Measurements from ENCODE around the gene NKX2-1.

Gene NKX2-1

DNA sequence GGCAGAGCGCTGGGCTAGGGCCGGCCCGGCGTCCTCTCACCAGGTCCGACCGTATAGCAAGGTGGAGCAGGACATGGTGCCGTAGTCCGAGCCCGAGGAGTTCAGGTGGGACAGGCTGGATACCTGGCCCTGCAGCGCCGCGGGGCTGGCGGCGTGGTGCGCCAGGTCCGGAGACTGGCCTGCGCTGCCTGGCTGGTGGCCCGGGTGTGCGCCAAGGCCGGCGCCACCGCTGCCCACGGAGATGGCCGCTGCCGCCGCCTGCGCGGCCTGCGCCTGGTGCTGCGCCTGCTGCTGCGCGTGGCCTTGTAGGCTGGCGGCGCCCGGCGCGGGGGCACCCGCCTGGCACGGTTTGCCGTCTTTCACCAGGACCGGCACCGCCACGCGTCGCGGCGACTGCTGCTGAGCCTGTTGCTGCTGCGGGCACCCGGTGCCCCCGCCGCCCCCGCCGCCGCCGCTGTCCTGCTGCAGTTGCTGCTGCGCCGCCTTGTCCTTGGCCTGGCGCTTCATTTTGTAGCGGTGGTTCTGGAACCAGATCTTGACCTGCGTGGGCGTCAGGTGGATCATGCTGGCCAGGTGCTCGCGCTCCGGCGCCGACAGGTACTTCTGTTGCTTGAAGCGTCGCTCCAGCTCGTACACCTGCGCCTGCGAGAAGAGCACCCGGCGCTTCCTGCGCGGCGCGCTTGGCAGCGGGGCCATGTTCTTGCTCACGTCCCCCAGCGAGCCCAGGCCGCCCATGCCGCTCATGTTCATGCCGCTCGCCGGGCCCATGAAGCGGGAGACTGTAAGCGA lies 2.6 kb downstream of the NKX2-1 start:
- H3K36me3 ChIP-seq (ENCODE audit: control insufficient read depth in 2 of 2, insufficient read depth in 2 of 2, low read length in 2 of 2) = no peaks in the 10 kb centered on the region
- H3K9me3 ChIP-seq (ENCODE audit: control insufficient read depth in 2 of 2, low read length in 2 of 2) = no peaks in the 10 kb centered on the region
- no peak overlapping the region for H3K27ac ChIP-seq (ENCODE audit: low read depth in 2 of 2, low read length in 2 of 2)
- H3K4me1 ChIP-seq (ENCODE audit: control insufficient read depth in 2 of 2, insufficient read depth in 2 of 2, low read length in 2 of 2) = peaks cover 2 to 7% of the 10 kb centered on the region in 2 donors
- H3K4me3 ChIP-seq (ENCODE audit: low read length in 2 of 2) = no peak overlapping the region
- H3K27me3 ChIP-seq (ENCODE audit: control insufficient read depth in 2 of 2, insufficient read depth in 2 of 2, low read length in 2 of 2) = peaks cover 59 to 79% of the 10 kb centered on the region in 2 donors
- no peak overlapping the region for H3K9ac ChIP-seq (ENCODE audit: low read depth in 1 of 2, low read length in 2 of 2)

DNA sequence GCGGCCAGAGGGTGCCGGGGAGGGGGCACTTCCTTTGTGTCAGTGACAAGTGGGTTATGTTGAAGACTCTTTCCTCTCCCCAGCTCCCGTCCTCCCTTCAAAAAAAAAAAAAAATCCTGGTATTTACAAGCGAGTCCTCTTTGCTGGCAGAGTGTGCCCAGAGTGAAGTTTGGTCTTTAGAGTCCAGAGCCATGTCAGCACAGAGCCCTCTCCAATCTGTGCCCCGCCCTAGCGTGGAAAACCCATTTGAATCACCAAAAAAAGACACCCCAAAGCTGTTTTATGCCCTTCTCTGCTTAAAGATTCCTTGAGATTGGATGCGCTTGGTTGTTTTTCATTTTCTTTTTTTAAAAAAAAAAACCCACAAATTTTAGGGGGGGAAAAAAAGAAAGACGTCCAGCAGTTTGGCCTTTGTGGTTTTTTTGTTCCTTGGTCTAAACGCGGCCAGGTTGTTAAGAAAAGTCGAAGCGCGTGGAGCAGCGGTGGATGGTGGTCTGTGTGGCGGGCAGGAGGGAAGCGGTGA lies 3.3 kb downstream of the NKX2-1 start:
- peaks cover 2 to 7% of the 10 kb centered on the region in 2 donors for H3K4me1 ChIP-seq (ENCODE audit: control insufficient read depth in 2 of 2, insufficient read depth in 2 of 2, low read length in 2 of 2)
- no peaks in the 10 kb centered on the region for H3K9me3 ChIP-seq (ENCODE audit: control insufficient read depth in 2 of 2, low read length in 2 of 2)
- no peak overlapping the region for H3K4me3 ChIP-seq (ENCODE audit: low read length in 2 of 2)
- no peak overlapping the region for H3K27ac ChIP-seq (ENCODE audit: low read depth in 2 of 2, low read length in 2 of 2)
- peaks cover 59 to 79% of the 10 kb centered on the region in 2 donors for H3K27me3 ChIP-seq (ENCODE audit: control insufficient read depth in 2 of 2, insufficient read depth in 2 of 2, low read length in 2 of 2)
- no peak overlapping the region for H3K9ac ChIP-seq (ENCODE audit: low read depth in 1 of 2, low read length in 2 of 2)
- no peaks in the 10 kb centered on the region for H3K36me3 ChIP-seq (ENCODE audit: control insufficient read depth in 2 of 2, insufficient read depth in 2 of 2, low read length in 2 of 2)

DNA sequence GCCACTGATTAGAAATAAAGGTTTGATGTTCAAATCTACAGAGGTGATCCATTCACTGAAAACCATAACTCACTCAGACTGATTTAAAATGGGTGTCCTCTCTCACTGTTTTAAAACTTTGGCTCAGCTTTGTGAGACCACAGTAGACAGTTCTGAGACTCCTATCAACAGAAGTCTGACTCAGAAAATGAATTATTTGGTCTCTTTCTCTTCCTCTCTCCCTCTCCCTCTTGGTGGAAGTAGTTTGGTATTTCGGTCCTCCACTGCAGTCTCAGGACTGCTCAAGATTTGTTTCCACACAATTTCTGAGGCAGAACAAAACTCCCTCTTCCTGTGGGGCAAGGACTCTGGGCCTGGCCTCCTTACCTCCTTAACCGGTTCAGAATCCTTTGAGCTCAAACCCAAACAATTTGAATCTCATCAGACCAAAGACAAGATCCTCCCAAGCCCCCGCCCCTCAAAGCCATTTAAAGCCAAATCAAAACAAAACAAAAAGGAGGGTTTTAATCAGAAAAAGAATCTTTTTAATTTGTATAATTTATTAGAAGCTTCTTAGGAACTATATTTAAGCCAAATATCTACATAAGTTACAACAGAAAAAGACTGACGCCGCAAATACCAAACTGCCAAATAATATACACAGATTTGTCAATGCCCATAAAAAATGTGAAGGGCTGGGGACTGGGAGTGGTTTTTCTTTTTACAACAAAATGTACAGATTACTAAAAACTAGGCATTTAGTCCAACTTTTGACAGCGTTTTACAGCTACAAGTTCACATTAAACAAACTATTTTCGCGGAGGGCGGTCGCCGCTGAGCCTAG lies 3.9 kb downstream of the NKX2-1 start:
- Histone ChIP-seq H3K27ac (ENCODE audit: low read depth in 2 of 2, low read length in 2 of 2) (no peak overlapping the region), H3K4me3 (ENCODE audit: low read length in 2 of 2) (no peak overlapping the region), H3K36me3 (ENCODE audit: control insufficient read depth in 2 of 2, insufficient read depth in 2 of 2, low read length in 2 of 2) (no peaks in the 10 kb centered on the region), H3K27me3 (ENCODE audit: control insufficient read depth in 2 of 2, insufficient read depth in 2 of 2, low read length in 2 of 2) (peaks cover 58 to 75% of the 10 kb centered on the region in 2 donors), H3K4me1 (ENCODE audit: control insufficient read depth in 2 of 2, insufficient read depth in 2 of 2, low read length in 2 of 2) (peaks cover 2 to 5% of the 10 kb centered on the region in 2 donors), H3K9ac (ENCODE audit: low read depth in 1 of 2, low read length in 2 of 2) (no peak overlapping the region), H3K9me3 (ENCODE audit: control insufficient read depth in 2 of 2, low read length in 2 of 2) (no peaks in the 10 kb centered on the region)

DNA sequence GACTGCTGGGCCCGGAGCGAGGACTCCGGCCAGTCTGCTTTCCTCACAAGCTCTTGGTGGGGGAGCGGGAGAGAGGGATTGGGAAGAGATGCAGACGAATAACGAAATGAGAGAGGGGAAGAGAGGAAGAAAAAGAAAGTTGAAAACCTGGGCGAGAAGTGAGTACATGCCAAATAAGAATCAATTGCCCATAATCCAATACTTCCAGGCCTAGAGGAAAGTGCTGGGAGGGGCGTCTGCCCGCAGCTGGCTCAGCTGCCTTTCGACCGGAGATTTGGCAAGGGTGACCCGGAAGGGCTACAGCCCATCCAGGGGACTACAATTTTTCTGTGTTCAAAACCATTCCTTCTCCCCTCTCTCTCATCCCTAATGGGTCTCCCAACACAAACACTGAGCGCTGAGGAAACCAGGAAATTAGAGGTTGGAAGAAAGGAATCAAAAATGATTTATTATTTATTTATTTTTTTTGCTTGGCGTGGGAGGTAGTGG lies 4.9 kb downstream of the NKX2-1 start:
- Histone ChIP-seq H3K9ac (ENCODE audit: low read depth in 1 of 2, low read length in 2 of 2) (no peak overlapping the region), H3K36me3 (ENCODE audit: control insufficient read depth in 2 of 2, insufficient read depth in 2 of 2, low read length in 2 of 2) (no peaks in the 10 kb centered on the region), H3K27me3 (ENCODE audit: control insufficient read depth in 2 of 2, insufficient read depth in 2 of 2, low read length in 2 of 2) (peaks cover 60 to 77% of the 10 kb centered on the region in 2 donors), H3K9me3 (ENCODE audit: control insufficient read depth in 2 of 2, low read length in 2 of 2) (no peaks in the 10 kb centered on the region), H3K4me3 (ENCODE audit: low read length in 2 of 2) (no peak overlapping the region), H3K27ac (ENCODE audit: low read depth in 2 of 2, low read length in 2 of 2) (no peak overlapping the region), H3K4me1 (ENCODE audit: control insufficient read depth in 2 of 2, insufficient read depth in 2 of 2, low read length in 2 of 2) (peaks cover 0 to 5% of the 10 kb centered on the region in 2 donors)

DNA sequence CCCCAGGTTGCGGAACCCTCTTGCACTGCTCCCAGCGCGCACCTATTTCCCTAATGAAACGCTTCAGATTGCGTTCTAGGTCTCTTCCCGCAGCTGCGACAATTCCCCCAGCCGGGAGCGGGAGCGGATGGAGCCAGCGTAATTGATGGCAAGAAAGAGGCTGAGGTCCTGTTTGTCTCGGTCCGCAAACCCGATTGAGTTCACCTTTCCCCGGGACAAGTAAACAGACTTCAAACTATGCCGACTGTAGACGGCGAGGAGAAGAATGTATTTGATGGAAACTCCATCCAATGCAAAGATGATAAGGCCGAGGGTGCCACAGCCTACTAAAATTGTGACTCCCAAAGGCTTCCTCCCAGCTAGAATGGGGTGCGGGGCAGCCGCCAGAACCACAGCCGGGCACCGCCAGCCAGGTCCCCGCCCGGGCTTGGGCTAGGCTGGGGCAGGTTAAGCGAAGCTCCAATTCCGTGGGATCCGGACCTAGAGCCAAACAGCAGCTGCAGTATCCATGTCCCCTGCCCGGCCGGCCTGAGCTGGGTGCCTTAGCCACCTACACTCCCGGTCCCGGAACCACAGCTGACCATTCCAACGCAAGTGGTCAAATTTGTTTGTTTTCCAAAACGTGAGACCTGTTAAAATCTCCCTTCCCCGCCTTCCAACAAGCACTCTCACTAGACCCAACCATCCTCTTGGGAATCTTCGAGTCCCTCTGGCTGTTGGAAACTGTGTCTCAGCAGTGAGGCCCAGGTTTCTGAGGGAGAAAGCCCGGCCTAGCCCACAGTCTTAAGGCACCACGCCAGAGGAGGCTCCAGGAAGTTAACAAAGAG lies 5.5 kb downstream of the NKX2-1 start:
- no peaks in the 10 kb centered on the region for H3K36me3 ChIP-seq (ENCODE audit: control insufficient read depth in 2 of 2, insufficient read depth in 2 of 2, low read length in 2 of 2)
- no peak overlapping the region for H3K27ac ChIP-seq (ENCODE audit: low read depth in 2 of 2, low read length in 2 of 2)
- H3K9ac ChIP-seq (ENCODE audit: low read depth in 1 of 2, low read length in 2 of 2) = no peak overlapping the region
- H3K4me1 ChIP-seq (ENCODE audit: control insufficient read depth in 2 of 2, insufficient read depth in 2 of 2, low read length in 2 of 2) = peaks cover 0 to 5% of the 10 kb centered on the region in 2 donors
- no peaks in the 10 kb centered on the region for H3K9me3 ChIP-seq (ENCODE audit: control insufficient read depth in 2 of 2, low read length in 2 of 2)
- H3K4me3 ChIP-seq (ENCODE audit: low read length in 2 of 2) = no peak overlapping the region
- H3K27me3 ChIP-seq (ENCODE audit: control insufficient read depth in 2 of 2, insufficient read depth in 2 of 2, low read length in 2 of 2) = peaks cover 65 to 79% of the 10 kb centered on the region in 2 donors

DNA sequence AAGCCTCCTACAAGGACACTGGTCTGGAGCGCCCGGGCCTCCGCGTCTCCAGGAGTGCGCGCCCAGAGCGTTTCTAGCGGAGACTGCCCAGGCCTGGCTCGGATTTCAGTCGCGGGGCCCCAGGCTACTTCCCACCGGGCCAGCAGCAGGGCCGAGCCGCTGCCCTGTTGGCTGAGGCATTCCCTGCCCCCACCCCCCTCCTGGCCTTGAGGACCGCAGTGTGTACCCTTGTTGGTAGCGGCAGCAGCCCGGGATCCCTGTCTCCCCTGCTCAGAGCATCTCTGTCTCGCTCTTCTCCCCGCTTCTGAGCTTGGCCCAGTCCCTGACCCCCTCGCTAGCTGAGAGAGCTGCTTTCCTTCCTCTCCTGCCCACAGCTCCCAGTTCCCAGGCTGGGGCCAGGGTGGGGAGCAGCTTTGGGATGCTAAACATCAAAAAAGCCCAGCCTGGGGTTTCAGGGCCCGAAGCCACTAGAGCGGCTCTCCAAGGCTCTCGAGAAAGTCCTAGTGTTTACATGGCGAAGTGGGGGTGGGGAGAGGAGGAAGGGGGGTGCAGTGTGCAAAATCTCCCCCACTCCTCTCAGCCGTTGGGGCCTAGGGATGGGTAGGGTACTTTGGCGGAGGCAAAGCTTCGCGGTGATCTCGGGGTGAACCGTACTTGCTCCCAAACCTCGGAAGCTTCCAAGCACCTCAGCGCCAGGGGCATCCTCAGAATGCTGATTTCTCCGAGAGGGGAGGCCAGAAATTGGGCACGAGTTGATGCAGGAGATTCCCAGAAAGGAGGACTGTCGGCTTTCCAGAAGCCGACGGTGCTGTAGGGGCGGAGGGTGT lies 6.4 kb downstream of the NKX2-1 start:
- no peak overlapping the region for H3K27ac ChIP-seq (ENCODE audit: low read depth in 2 of 2, low read length in 2 of 2)
- H3K4me1 ChIP-seq (ENCODE audit: control insufficient read depth in 2 of 2, insufficient read depth in 2 of 2, low read length in 2 of 2) = no peaks in the 10 kb centered on the region
- H3K27me3 ChIP-seq (ENCODE audit: control insufficient read depth in 2 of 2, insufficient read depth in 2 of 2, low read length in 2 of 2) = peaks cover 71 to 79% of the 10 kb centered on the region in 2 donors
- no peaks in the 10 kb centered on the region for H3K36me3 ChIP-seq (ENCODE audit: control insufficient read depth in 2 of 2, insufficient read depth in 2 of 2, low read length in 2 of 2)
- no peaks in the 10 kb centered on the region for H3K9me3 ChIP-seq (ENCODE audit: control insufficient read depth in 2 of 2, low read length in 2 of 2)
- no peak overlapping the region for H3K4me3 ChIP-seq (ENCODE audit: low read length in 2 of 2)
- no peak overlapping the region for H3K9ac ChIP-seq (ENCODE audit: low read depth in 1 of 2, low read length in 2 of 2)

DNA sequence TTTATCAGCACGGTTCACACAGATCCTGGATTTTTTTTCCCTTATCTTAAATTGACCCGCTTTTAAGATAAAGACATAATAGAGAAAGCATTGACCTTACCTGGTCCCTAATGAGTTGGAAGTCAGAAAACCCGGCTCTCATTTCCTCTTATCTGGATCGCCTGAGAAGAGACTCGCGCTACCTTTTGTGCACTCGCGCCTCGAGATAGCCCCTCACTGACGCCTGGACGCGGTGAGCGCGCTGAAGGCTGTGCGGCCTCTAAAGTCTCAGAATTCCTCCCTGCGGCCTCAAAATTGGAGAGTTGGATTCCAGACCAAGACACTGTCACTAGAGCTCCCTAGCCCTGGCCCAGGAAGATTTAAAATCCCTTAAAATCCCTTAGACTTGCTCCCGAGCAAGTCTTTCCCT lies 7.0 kb downstream of the NKX2-1 start:
- no peaks in the 10 kb centered on the region for H3K4me1 ChIP-seq (ENCODE audit: control insufficient read depth in 2 of 2, insufficient read depth in 2 of 2, low read length in 2 of 2)
- no peaks in the 10 kb centered on the region for H3K36me3 ChIP-seq (ENCODE audit: control insufficient read depth in 2 of 2, insufficient read depth in 2 of 2, low read length in 2 of 2)
- peaks cover 70 to 78% of the 10 kb centered on the region in 2 donors for H3K27me3 ChIP-seq (ENCODE audit: control insufficient read depth in 2 of 2, insufficient read depth in 2 of 2, low read length in 2 of 2)
- no peaks in the 10 kb centered on the region for H3K9me3 ChIP-seq (ENCODE audit: control insufficient read depth in 2 of 2, low read length in 2 of 2)
- no peak overlapping the region for H3K9ac ChIP-seq (ENCODE audit: low read depth in 1 of 2, low read length in 2 of 2)
- H3K4me3 ChIP-seq (ENCODE audit: low read length in 2 of 2) = no peak overlapping the region
- H3K27ac ChIP-seq (ENCODE audit: low read depth in 2 of 2, low read length in 2 of 2) = no peak overlapping the region

DNA sequence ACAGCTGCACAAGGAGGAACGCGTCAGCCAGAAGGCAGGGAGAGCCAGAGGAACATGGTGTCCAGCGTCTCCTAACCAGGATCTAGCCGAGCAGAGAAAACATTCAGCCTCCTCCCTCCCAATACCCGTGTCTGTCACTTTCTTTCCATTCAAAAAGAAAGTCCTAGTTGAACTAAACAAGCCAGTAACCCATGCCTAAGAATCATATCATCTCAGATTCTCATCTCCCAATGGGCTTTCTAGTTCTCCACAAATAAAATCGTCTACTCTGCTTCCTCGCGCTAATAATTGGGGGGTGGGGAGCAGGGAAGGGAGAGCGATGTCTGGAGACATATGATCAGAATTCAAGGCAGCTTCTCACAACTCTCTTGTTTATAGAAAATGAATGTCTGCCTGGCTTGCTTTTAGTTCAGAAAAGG lies 7.4 kb downstream of the NKX2-1 start:
- no peak overlapping the region for H3K4me3 ChIP-seq (ENCODE audit: low read length in 2 of 2)
- H3K9ac ChIP-seq (ENCODE audit: low read depth in 1 of 2, low read length in 2 of 2) = no peak overlapping the region
- no peaks in the 10 kb centered on the region for H3K9me3 ChIP-seq (ENCODE audit: control insufficient read depth in 2 of 2, low read length in 2 of 2)
- H3K27ac ChIP-seq (ENCODE audit: low read depth in 2 of 2, low read length in 2 of 2) = no peak overlapping the region
- H3K4me1 ChIP-seq (ENCODE audit: control insufficient read depth in 2 of 2, insufficient read depth in 2 of 2, low read length in 2 of 2) = no peaks in the 10 kb centered on the region
- H3K27me3 ChIP-seq (ENCODE audit: control insufficient read depth in 2 of 2, insufficient read depth in 2 of 2, low read length in 2 of 2) = peaks cover 73 to 78% of the 10 kb centered on the region in 2 donors
- no peaks in the 10 kb centered on the region for H3K36me3 ChIP-seq (ENCODE audit: control insufficient read depth in 2 of 2, insufficient read depth in 2 of 2, low read length in 2 of 2)

DNA sequence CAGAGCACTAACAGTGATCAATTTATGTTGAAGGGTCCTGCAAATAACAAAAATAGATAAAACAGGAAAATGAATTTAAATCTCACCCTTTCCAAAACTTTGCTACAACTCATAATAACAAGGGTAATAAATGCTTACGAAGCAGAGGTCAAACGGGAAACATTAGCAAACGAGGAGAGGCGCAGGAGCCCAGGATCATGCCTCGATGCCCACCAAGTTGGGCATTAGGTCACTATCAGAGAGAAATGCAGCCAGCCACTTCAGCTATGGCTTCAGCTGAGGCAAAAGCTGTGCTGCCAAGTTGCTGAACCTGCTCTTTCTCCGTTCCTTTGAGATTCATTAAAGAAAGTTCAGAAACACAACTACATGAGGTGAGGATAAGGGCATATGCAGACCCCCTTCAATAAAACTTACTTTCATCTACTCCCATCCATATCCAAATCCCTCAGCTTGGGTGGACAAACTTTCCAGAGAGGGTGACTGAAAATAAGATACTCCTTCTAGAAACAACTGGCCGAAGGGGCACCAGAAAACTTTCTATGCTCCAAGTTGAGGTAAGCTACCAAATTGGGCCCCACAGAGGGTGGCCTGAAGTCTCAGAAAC lies 7.9 kb downstream of the NKX2-1 start:
- Histone ChIP-seq H3K9ac (ENCODE audit: low read depth in 1 of 2, low read length in 2 of 2) (no peak overlapping the region), H3K27me3 (ENCODE audit: control insufficient read depth in 2 of 2, insufficient read depth in 2 of 2, low read length in 2 of 2) (peaks cover 77 to 78% of the 10 kb centered on the region in 2 donors), H3K4me1 (ENCODE audit: control insufficient read depth in 2 of 2, insufficient read depth in 2 of 2, low read length in 2 of 2) (no peaks in the 10 kb centered on the region), H3K4me3 (ENCODE audit: low read length in 2 of 2) (no peak overlapping the region), H3K9me3 (ENCODE audit: control insufficient read depth in 2 of 2, low read length in 2 of 2) (no peaks in the 10 kb centered on the region), H3K27ac (ENCODE audit: low read depth in 2 of 2, low read length in 2 of 2) (no peak overlapping the region), H3K36me3 (ENCODE audit: control insufficient read depth in 2 of 2, insufficient read depth in 2 of 2, low read length in 2 of 2) (no peaks in the 10 kb centered on the region)
